ENCODE measurements around the gene SKAP1. TPM values are rescaled to one million over a fixed set of nuclear protein-coding genes. Genes with fewer than 3 reads are reported as not detected.
A peak's percentile ranks its signal among the peaks of the same experiment; 100 is the strongest.

Gene SKAP1
- total RNA-seq, 1 donor from 2014 or later: not detected

- no peaks in the 10 kb centered on the region for H4K20me1 ChIP-seq (ENCODE audit: insufficient read depth, low read length)
- H3K9ac ChIP-seq (ENCODE audit: low read length): no peak overlapping the region
- no peaks in the 10 kb centered on the region for H3K79me2 ChIP-seq (ENCODE audit: insufficient read depth, low read length)
- no peak overlapping the region for H3K4me2 ChIP-seq (ENCODE audit: low read length)
- Mint-ChIP-seq H3K27me3 (ENCODE audit: low read depth, unreplicated experiment) (peaks cover 14% of the 10 kb centered on the region), H3K36me3 (ENCODE audit: low read depth, unreplicated experiment) (no peaks in the 10 kb centered on the region), H3K4me1 (ENCODE audit: low read depth, unreplicated experiment) (peaks cover 17% of the 10 kb centered on the region), H3K27ac (ENCODE audit: unreplicated experiment) (no peak overlapping the region), H3K4me3 (ENCODE audit: unreplicated experiment) (no peak overlapping the region), H3K9me3 (ENCODE audit: unreplicated experiment) (peaks cover 2% of the 10 kb centered on the region)
- H3K27ac ChIP-seq (ENCODE audit: low read depth, low read length): no peak overlapping the region
- H3K4me3 ChIP-seq (ENCODE audit: insufficient read depth, low read depth, low read length): no peak overlapping the region
- peaks cover 18% of the 10 kb centered on the region for H3K4me1 ChIP-seq (ENCODE audit: insufficient read depth, low read length)
- FAIRE-seq (no peak), DNase-seq (ENCODE audit: low read depth) (no peak)
- H3K36me3 ChIP-seq (ENCODE audit: insufficient read depth, low read length): no peaks in the 10 kb centered on the region
- no peaks in the 10 kb centered on the region for H3K9me3 ChIP-seq (ENCODE audit: insufficient read depth, low read depth, low read length)
- TF ChIP-seq CTCF (IDR thresholded peaks at IDR 0.05; ENCODE audit: insufficient read depth, low read depth, low read length) (no peak), EZH2 (IDR thresholded peaks at IDR 0.05; ENCODE audit: insufficient read depth, low read length) (no peak)
- no peaks in the 10 kb centered on the region for H3K27me3 ChIP-seq (ENCODE audit: insufficient read depth, low read length)
- no peak overlapping the region for H2AFZ ChIP-seq (ENCODE audit: low read depth, low read length)
Measured at GRCh38 chr17:48478224-48479013, 48.4 kb upstream of the SKAP1 start.

- H3K36me3 ChIP-seq (ENCODE audit: insufficient read depth, low read length): no peaks in the 10 kb centered on the region
- H3K4me2 ChIP-seq (ENCODE audit: low read length): no peak overlapping the region
- H3K4me1 ChIP-seq (ENCODE audit: insufficient read depth, low read length): peaks cover 18% of the 10 kb centered on the region
- no peak overlapping the region for H3K27ac Mint-ChIP-seq (ENCODE audit: unreplicated experiment)
- H3K27me3 ChIP-seq (ENCODE audit: insufficient read depth, low read length): no peaks in the 10 kb centered on the region
- H3K9me3 ChIP-seq (ENCODE audit: insufficient read depth, low read depth, low read length): no peaks in the 10 kb centered on the region
- FAIRE-seq (no peak), DNase-seq (ENCODE audit: low read depth) (no peak)
- H3K4me1 Mint-ChIP-seq (ENCODE audit: low read depth, unreplicated experiment): peaks cover 13% of the 10 kb centered on the region
- H3K36me3 Mint-ChIP-seq (ENCODE audit: low read depth, unreplicated experiment): no peaks in the 10 kb centered on the region
- no peaks in the 10 kb centered on the region for H4K20me1 ChIP-seq (ENCODE audit: insufficient read depth, low read length)
- peak overlapping the region; percentile 28 for H2AFZ ChIP-seq (ENCODE audit: low read depth, low read length)
- peaks cover 2% of the 10 kb centered on the region for H3K9me3 Mint-ChIP-seq (ENCODE audit: unreplicated experiment)
- H3K27me3 Mint-ChIP-seq (ENCODE audit: low read depth, unreplicated experiment): peaks cover 14% of the 10 kb centered on the region
- no peaks in the 10 kb centered on the region for H3K79me2 ChIP-seq (ENCODE audit: insufficient read depth, low read length)
- no peak overlapping the region for H3K9ac ChIP-seq (ENCODE audit: low read length)
- TF ChIP-seq EZH2 (IDR thresholded peaks at IDR 0.05; ENCODE audit: insufficient read depth, low read length) (no peak), CTCF (IDR thresholded peaks at IDR 0.05; ENCODE audit: insufficient read depth, low read depth, low read length) (no peak)
- H3K4me3 Mint-ChIP-seq (ENCODE audit: unreplicated experiment): no peak overlapping the region
- no peak overlapping the region for H3K27ac ChIP-seq (ENCODE audit: low read depth, low read length)
- H3K4me3 ChIP-seq (ENCODE audit: insufficient read depth, low read depth, low read length): no peak overlapping the region
Measured at GRCh38 chr17:48477221-48477620, 47.2 kb upstream of the SKAP1 start.
